Nephron (organoid): ENCODE measurements around the gene SNRNP70.

Source experiments
- H3K27ac Mint-ChIP-seq, 3 experiments: 2 replicates each; pipeline ENCODE4 v1.8.0; 2020; ENCODE audit warnings: mixed read lengths in 3 of 3, mild to moderate bottlenecking in 2 of 3, moderate library complexity in 1 of 3
- H3K27me3 Mint-ChIP-seq: 2 replicates; pipeline ENCODE4 v1.8.0; 2021; ENCODE audit warnings: low read depth, mild to moderate bottlenecking, moderate library complexity, mixed read lengths
- H3K36me3 Mint-ChIP-seq: 2 replicates; pipeline ENCODE4 v1.8.0; 2020; ENCODE audit warnings: low read depth, mixed read lengths
- H3K4me1 Mint-ChIP-seq: 2 replicates; pipeline ENCODE4 v1.8.0; 2020; ENCODE audit warnings: mixed read lengths
- H3K4me3 Mint-ChIP-seq, 3 experiments: 2 replicates each; pipeline ENCODE4 v1.8.0; 2020; ENCODE audit warnings: mild to moderate bottlenecking in 3 of 3, mixed read lengths in 3 of 3, moderate library complexity in 2 of 3
- H3K9me3 Mint-ChIP-seq: 2 replicates; pipeline ENCODE4 v1.8.0; 2020; ENCODE audit warnings: mixed read lengths
- TF ChIP-seq, protein P1 (sequence below), 3 experiments: fragments of 200-600 bp; sonication (generic); IDR thresholded peaks; one replicate each; pipeline ENCODE4 v1.5.0; 2021; ENCODE audit warnings: antibody characterized with exemption in 3 of 3; ENCODE audit not compliant: unreplicated experiment in 3 of 3

The SNRNP70 gene

DNA sequence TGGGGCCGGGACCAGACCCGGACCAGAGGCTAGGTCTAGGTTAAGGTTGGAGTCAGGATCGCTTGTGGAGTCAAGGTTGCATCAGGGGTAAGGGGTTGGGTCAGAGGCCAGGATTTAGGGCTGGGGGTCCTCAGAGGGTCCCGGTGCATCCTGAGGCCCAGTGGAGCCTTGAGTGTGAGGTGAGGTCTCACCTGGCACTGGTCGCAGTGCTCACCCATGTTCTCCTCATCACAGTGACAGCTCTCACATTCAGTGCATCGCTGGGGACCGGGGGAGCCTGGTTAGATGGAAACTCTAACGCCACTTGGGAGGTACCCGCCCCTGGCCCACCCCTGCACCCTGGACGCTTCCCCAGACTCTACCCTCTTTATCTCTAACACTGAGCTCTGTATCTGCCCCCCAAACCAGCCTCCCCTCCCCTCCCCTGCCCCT lies 66.9 kb downstream of the SNRNP70 start:
- Mint-ChIP-seq H3K4me3 (peak overlapping the region; percentile 98 to 100 (median 99)), H3K9me3 (no peaks in the 10 kb centered on the region), H3K27me3 (peaks cover 15% of the 10 kb centered on the region), H3K27ac (peak overlapping the region in 2 of 3 experiments; percentile 90 to 95), H3K4me1 (peaks cover 50% of the 10 kb centered on the region), H3K36me3 (no peaks in the 10 kb centered on the region)
- TF ChIP-seq, protein P1, sequence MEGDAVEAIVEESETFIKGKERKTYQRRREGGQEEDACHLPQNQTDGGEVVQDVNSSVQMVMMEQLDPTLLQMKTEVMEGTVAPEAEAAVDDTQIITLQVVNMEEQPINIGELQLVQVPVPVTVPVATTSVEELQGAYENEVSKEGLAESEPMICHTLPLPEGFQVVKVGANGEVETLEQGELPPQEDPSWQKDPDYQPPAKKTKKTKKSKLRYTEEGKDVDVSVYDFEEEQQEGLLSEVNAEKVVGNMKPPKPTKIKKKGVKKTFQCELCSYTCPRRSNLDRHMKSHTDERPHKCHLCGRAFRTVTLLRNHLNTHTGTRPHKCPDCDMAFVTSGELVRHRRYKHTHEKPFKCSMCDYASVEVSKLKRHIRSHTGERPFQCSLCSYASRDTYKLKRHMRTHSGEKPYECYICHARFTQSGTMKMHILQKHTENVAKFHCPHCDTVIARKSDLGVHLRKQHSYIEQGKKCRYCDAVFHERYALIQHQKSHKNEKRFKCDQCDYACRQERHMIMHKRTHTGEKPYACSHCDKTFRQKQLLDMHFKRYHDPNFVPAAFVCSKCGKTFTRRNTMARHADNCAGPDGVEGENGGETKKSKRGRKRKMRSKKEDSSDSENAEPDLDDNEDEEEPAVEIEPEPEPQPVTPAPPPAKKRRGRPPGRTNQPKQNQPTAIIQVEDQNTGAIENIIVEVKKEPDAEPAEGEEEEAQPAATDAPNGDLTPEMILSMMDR (IDR thresholded peaks at IDR 0.05; ENCODE audit: unreplicated experiment in 3 of 3) = no peak

DNA sequence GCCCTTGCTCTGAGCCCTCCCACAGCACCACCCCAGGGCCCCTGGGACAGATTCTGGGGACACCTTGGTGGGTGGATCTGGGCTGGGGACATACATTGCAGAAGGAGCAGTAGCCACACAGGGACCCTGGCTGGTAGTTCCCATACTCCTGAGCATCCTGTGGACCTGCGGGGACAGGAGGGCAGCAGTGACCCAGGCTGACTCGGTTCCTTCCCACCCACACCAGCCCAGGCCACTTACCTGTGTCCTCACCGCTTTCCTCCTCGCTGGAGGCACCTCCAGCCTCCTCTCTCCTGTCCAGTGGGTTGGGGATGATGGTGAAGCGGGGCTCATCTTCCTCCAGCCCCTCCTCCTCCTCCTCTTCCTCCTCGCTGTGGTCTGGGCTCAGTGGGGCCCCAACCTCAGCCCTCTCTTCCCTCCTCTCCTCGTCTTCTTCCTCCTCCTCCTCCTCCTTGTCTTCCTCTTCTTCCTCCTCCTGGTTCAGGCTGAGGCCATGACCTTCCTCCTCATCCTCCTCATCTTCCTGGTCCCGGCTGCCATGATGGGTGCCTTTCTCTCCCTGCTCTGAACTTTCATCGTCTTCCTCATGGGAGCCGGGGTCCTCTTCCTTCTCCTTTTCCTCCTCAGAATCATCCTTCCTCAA lies 68.0 kb downstream of the SNRNP70 start:
- peak overlapping the region; percentile 76 to 100 (median 99) for H3K4me3 Mint-ChIP-seq
- H3K27me3 Mint-ChIP-seq = peaks cover 15% of the 10 kb centered on the region
- no peaks in the 10 kb centered on the region for H3K9me3 Mint-ChIP-seq
- H3K27ac Mint-ChIP-seq = peak overlapping the region; percentile 5 to 51 (median 10)
- TF ChIP-seq, protein P1 (IDR thresholded peaks at IDR 0.05; ENCODE audit: unreplicated experiment in 3 of 3) = no peak
- peaks cover 51% of the 10 kb centered on the region for H3K4me1 Mint-ChIP-seq
- H3K36me3 Mint-ChIP-seq = no peaks in the 10 kb centered on the region

DNA sequence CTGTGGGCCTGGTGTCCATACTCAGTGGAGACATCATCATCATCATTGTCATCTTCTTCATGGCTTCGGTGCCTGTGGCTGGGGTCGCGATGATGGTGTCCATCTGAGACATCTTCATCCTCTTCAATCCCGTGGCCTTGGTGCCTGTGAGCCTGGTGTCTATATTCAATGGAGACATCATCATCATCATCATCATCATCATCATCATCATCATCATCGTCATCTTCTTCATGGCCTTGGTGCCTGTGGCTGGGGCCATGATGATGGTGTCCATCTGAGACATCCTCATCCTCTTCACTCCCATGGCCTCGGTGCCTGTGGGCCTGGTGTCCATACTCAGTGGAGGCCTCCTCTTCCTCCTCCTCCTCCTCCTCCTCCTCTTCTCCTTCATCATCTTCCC lies 69.0 kb downstream of the SNRNP70 start:
- Mint-ChIP-seq H3K36me3 (no peaks in the 10 kb centered on the region), H3K27me3 (peaks cover 15% of the 10 kb centered on the region), H3K4me1 (peaks cover 54% of the 10 kb centered on the region), H3K4me3 (peak overlapping the region; percentile 76 to 99 (median 83)), H3K27ac (peak overlapping the region in 2 of 3 experiments; percentile 86 to 92), H3K9me3 (no peaks in the 10 kb centered on the region)
- TF ChIP-seq, protein P1 (IDR thresholded peaks at IDR 0.05; ENCODE audit: unreplicated experiment in 3 of 3) = no peak

DNA sequence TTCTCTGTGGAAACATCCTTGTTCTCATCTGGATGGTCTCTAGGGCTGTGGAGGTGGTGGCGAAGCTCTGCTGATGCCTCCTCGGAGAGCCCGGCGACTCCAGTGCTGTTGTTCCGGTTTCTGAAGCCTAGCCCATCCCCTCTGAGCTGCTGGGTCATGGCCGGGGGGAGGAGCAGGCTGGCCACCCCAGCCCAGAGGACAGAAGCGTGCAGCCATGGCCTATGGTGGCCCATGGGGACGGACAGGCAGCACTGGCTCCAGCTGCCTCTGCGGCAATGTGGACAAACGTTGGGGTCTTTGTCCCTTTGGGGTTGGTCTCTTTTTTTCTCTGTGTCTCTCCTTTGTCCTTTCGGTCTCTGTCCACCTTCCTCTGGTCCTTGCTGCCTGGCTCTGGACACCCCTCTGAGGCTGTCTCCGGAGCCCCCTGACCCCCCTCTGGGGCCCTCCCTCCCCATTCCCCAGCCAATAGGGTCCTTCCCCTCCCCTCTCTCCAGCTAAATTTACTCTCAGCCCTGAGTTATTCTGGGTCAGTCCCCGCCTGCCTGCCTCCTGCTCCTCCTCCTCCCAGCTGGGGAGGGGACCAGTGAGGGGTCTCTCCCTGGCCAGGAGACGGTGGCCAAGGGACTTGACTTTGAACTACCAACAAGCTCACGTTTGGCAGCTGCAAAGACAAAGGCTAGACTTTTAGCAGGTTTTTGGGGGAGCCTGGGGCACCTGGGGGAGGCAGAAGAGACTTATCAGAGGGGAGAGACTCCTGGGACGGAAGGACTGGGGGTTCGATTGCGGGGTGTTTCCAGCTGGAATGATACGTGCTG lies 70.0 kb downstream of the SNRNP70 start, which contains the start of gene HRC:
HRC (minus strand) TSS at position 392 of the 815 bp plus-strand sequence; CDS start at position 233, 159 bp downstream.
- Mint-ChIP-seq H3K27me3 (peaks cover 15% of the 10 kb centered on the region), H3K4me3 (peak within 1 kb of the TSS; percentile 76 to 99 (median 83)), H3K27ac (peak within 1 kb of the TSS; percentile 86 to 92 (median 89)), H3K4me1 (peaks cover 50% of the 10 kb centered on the region), H3K36me3 (no peaks in the 10 kb centered on the region), H3K9me3 (no peaks in the 10 kb centered on the region)
- TF ChIP-seq, protein P1 (IDR thresholded peaks at IDR 0.05; ENCODE audit: unreplicated experiment in 3 of 3) = no peak

DNA sequence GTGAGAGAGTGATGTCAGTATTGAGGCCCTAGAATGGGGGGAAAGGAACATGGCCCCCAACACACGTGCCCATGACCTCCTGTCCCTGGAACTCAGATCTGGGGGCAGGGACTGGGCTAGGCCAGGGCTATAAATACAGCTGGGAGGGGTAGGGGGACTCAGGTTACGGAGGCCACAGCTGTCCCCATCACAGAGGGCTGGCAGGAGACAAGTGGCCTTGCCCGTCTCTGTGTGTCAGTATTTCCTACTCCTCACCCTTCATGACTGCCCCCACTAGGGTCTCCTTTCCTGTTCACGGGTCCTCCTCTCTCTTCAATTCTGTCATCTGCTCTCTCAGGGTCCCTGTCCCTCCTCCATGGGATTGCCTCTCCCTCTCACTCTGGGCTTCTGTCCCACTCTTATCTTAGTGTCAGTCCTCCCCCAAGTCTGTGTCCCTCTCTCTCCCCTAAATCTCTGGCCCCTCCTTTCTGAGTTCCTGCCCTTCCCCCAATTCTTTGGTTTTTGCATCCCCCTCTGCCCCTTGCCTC lies 70.6 kb downstream of the SNRNP70 start:
- no peaks in the 10 kb centered on the region for H3K9me3 Mint-ChIP-seq
- peaks cover 50% of the 10 kb centered on the region for H3K4me1 Mint-ChIP-seq
- peak overlapping the region; percentile 76 to 99 (median 83) for H3K4me3 Mint-ChIP-seq
- peak overlapping the region; percentile 86 to 92 (median 89) for H3K27ac Mint-ChIP-seq
- TF ChIP-seq, protein P1 (IDR thresholded peaks at IDR 0.05; ENCODE audit: unreplicated experiment in 3 of 3) = no peak
- H3K36me3 Mint-ChIP-seq = peaks cover 2% of the 10 kb centered on the region
- H3K27me3 Mint-ChIP-seq = peaks cover 15% of the 10 kb centered on the region
